Fibroblast of pulmonary artery (primary cell): ENCODE data around the gene B9D1.

Experiments
- DNase-seq: peaks from one replicate; pipeline ENCODE4 v3.0.0-alpha.2; 2010; ENCODE audit warnings: low read depth
- H3K4me3 ChIP-seq: replicated peaks from 2 replicates; pipeline ENCODE4 v1.5.1; 2011; ENCODE audit warnings: low read depth, mild to moderate bottlenecking, control low read depth, low read length, moderate library complexity
- TF ChIP-seq, protein P1 (sequence below): IDR thresholded peaks from 2 replicates; pipeline ENCODE4 v1.5.1; 2011; ENCODE audit warnings: mild to moderate bottlenecking, control low read depth, low read length, inconsistent platforms; ENCODE audit errors: missing control alignments

Gene B9D1

DNA sequence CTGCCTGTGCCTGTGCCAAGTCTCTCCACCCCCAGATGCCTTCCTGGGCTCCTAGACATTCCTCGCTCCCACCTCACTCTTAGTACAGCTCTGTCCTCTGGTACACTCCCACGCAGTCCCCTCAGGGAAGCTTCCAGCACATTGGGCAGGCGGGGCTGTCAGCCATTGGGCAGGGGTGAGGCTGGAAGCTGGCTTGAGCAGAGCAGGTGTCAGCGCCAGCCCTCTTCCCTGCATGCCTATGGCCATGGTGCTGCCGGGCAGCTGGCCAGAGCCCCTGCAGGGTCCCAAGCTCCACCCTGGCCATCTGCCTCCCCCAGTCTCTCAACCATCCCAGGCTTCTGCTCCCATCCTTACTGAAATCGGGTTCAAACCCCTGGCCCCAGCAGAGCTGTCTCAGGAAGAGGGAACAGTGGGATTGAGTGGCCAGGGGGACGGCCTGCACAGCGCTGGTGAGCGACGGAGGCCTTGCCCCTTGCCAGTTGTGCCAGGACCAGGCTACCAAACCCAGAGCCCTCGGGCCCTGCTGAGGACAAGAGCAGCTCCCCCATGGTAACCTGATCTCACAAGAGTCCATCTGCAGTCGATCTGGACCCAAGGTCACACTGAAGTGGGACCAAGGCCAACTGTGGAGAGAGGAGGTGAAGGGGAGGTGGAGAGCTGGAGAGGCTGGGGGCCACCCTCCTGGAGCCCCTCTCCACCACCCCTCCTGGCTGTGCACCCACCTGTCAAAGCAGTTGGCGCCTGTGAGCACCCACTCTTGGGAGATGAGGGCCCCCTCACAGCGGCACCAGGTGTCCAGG lies 2.4 kb upstream of the B9D1 start:
- TF ChIP-seq, protein P1, sequence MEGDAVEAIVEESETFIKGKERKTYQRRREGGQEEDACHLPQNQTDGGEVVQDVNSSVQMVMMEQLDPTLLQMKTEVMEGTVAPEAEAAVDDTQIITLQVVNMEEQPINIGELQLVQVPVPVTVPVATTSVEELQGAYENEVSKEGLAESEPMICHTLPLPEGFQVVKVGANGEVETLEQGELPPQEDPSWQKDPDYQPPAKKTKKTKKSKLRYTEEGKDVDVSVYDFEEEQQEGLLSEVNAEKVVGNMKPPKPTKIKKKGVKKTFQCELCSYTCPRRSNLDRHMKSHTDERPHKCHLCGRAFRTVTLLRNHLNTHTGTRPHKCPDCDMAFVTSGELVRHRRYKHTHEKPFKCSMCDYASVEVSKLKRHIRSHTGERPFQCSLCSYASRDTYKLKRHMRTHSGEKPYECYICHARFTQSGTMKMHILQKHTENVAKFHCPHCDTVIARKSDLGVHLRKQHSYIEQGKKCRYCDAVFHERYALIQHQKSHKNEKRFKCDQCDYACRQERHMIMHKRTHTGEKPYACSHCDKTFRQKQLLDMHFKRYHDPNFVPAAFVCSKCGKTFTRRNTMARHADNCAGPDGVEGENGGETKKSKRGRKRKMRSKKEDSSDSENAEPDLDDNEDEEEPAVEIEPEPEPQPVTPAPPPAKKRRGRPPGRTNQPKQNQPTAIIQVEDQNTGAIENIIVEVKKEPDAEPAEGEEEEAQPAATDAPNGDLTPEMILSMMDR: no peak
- DNase-seq: no peak
- H3K4me3 ChIP-seq: no peak overlapping the region

DNA sequence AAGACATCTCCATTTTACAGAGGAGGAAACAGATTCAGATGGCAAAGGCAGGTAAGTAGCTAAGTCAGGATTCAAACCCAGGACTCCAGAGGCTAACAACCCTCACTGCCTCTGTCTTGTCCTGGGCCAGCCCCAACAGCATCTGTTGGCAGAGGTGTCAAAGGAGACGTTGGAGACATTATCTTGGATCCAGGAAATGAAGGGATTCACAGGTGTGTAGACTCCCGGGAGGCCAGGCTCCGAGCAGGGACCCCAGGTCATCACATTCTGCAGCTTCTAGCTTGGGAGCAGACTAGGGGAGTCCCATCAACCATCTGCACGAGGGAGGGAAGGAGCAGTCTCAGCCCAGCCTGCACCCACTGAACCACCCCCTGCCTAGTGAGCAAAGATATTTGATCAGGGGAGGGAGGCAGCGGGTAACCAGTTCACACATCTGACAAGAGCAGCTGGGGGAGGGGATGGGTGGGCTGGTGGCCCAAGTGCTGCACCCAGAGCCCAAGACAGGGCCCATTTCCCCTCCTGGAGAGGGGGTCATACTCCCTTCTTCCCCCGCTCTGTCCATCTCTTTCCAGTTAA lies 1.0 kb upstream of the B9D1 start:
- no peak for DNase-seq
- no peak overlapping the region for H3K4me3 ChIP-seq
- TF ChIP-seq, protein P1: no peak

DNA sequence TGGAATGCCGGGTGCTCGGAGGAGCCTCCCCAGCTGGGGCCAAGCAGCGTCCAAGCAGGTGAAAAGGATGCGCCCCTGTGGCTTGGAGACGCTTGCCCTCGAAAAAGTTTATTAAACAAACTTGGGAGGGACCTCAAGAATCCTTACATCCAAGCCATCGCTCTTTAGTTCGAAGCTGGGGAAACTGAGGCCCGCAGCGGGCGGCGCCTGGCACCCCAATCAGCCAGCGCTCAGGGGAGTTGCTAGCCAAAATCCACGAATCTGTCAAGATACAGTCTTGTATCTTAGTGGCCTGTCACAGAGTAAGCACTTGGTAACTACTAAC lies 553 bp upstream of the B9D1 start:
- TF ChIP-seq, protein P1: no peak
- H3K4me3 ChIP-seq: peak overlapping the region; percentile 74
- no peak for DNase-seq

DNA sequence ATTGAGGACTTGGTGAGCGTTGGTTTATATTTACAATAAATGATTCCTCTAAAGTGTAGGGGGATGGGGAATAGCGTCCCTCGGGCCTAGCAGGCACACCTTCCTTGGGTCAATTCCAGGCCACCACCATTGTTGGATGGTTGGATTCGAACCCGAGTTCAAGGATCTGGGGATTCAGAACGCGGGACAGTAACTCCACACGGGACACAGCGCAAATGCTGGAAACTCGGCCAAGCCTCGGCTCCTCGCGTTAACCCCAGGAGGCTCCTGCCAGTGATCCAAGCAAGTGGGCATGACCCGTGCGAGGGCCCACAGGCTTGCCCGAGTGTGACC lies 613 bp downstream of the B9D1 start:
- DNase-seq: no peak
- peak overlapping the region; percentile 74 for H3K4me3 ChIP-seq
- TF ChIP-seq, protein P1: no peak

DNA sequence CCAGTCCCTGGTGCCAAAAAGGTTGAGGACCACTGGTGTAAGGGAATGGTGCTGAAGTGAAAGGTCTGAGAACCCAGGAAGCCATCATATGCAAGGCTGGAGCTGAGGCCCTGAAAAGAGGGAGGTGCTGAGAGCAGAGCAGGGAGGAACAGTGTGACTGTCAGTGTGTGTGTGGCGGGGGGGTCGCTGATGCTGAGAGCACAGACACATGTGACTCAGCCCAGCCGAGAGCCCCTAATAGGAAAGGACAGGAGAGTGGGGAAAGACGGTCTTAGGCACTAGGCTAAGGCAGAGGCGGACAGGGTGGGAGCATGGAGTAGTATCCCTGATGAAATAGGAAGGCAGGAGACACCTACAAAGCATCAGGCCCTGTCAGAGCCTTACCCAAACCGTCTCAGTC lies 1.2 kb downstream of the B9D1 start:
- H3K4me3 ChIP-seq: no peak overlapping the region
- TF ChIP-seq, protein P1: no peak
- no peak for DNase-seq

DNA sequence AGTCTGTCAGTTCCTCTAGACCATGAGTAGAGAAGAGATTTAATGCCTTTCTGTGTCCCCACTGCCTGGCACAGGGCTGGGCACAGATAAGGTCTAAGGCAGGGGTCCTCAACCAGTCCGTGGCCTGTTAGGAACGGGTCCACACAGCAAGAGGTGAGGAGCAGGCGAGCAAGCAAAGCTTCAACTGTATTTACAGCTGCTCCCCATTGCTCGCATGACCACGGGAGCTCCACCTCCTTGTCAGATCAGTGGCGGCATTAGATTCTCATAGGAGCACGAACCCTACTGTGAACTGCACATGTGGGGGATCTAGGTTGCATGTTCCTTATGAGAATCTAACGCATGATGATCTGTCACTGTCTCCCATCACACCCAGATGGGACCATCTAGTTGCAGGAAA lies 1.8 kb downstream of the B9D1 start:
- H3K4me3 ChIP-seq: no peak overlapping the region
- TF ChIP-seq, protein P1: no peak
- DNase-seq: no peak

DNA sequence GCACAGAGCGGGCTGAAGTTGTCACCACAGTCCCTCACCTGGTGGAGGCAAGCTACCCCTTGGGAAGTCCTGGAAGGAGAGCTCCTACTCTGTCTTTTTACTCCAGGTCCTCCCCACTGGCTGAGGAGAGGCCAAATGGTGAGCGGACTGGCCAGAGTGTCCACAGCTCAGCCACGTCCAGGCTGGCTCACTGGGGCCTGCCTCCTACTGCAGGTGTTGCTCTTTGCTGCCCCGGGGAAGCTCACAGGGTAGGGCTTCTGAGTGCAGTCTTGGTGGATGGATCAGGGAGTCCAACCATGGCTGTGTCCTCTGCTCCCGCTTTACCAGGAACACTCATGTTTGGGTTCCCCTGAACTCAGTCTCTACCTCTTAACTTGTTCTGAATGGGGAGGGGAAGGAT lies 2.7 kb downstream of the B9D1 start:
- TF ChIP-seq, protein P1: no peak
- no peak overlapping the region for H3K4me3 ChIP-seq
- DNase-seq: no peak
